Neural progenitor cell (in vitro differentiated cells): ENCODE results near the gene ZNF506. TPM values are rescaled to one million over a fixed set of nuclear protein-coding genes. Genes with fewer than 3 reads are reported as not detected.

Experiments used
- DNase-seq: peaks from one replicate; pipeline ENCODE4 v3.0.0-alpha.2; 2016; ENCODE audit warnings: low spot score
- H2AFZ ChIP-seq: fragments of 200-600 bp; sonication (generic); replicated peaks from 2 replicates; pipeline ENCODE4 v1.6.1; 2016; ENCODE audit warnings: antibody characterized with exemption
- H3F3A ChIP-seq: fragments of 200-600 bp; sonication (generic); 2 replicates; pipeline ENCODE4 v1.6.1; 2016; ENCODE audit warnings: antibody characterized with exemption, low read depth
- H3K27ac ChIP-seq: fragments of 200-600 bp; sonication (generic); 2 replicates; pipeline ENCODE4 v1.5.1; 2016; ENCODE audit warnings: mild to moderate bottlenecking
- H3K27me3 ChIP-seq: fragments of 200-600 bp; sonication (generic); 2 replicates; pipeline ENCODE4 v1.6.1; 2016; ENCODE audit warnings: mild to moderate bottlenecking, moderate library complexity
- H3K36me3 ChIP-seq: fragments of 200-600 bp; sonication (generic); 2 replicates; pipeline ENCODE4 v1.5.1; 2016
- H3K4me1 ChIP-seq: fragments of 200-600 bp; sonication (generic); 2 replicates; pipeline ENCODE4 v1.6.1; 2016; ENCODE audit warnings: mixed run types
- H3K4me2 ChIP-seq: fragments of 200-600 bp; sonication (generic); 2 replicates; pipeline ENCODE4 v1.6.1; 2016
- H3K4me3 ChIP-seq: fragments of 200-600 bp; sonication (generic); 2 replicates; pipeline ENCODE4 v1.5.1; 2016
- H3K79me2 ChIP-seq: fragments of 200-600 bp; sonication (generic); 2 replicates; pipeline ENCODE4 v1.6.1; 2016; ENCODE audit warnings: low read depth
- H3K9ac ChIP-seq: fragments of 200-600 bp; sonication (generic); 2 replicates; pipeline ENCODE4 v1.6.1; 2016
- H3K9me3 ChIP-seq: fragments of 200-600 bp; sonication (generic); 2 replicates; pipeline ENCODE4 v1.5.1; 2016; ENCODE audit warnings: low read depth
- H4K20me1 ChIP-seq: fragments of 200-600 bp; sonication (generic); 2 replicates; pipeline ENCODE4 v1.6.1; 2016; ENCODE audit warnings: low read depth
- H3K27ac Mint-ChIP-seq: 3 replicates; pipeline ENCODE4 v1.8.0; 2021; ENCODE audit warnings: mixed read lengths
- H3K27me3 Mint-ChIP-seq: 2 replicates; pipeline ENCODE4 v1.8.0; 2022; ENCODE audit warnings: low read depth, mild to moderate bottlenecking, inconsistent platforms, moderate library complexity, mixed read lengths; ENCODE audit not compliant: insufficient read depth
- H3K36me3 Mint-ChIP-seq: 3 replicates; pipeline ENCODE4 v1.8.0; 2021; ENCODE audit warnings: mixed read lengths
- H3K4me1 Mint-ChIP-seq: 3 replicates; pipeline ENCODE4 v1.8.0; 2021; ENCODE audit warnings: mixed read lengths
- H3K4me3 Mint-ChIP-seq: 3 replicates; pipeline ENCODE4 v1.8.0; 2021; ENCODE audit warnings: mild to moderate bottlenecking, moderate library complexity, mixed read lengths
- H3K9me3 Mint-ChIP-seq: 3 replicates; pipeline ENCODE4 v1.8.0; 2020; ENCODE audit warnings: mixed read lengths
- EZH2 ChIP-seq: fragments of 200-600 bp; sonication (generic); IDR thresholded peaks from 2 replicates; pipeline ENCODE4 v1.6.1; 2017; ENCODE audit warnings: antibody characterized with exemption, mild to moderate bottlenecking, moderate library complexity
- EZH2phosphoT487 ChIP-seq: fragments of 200-600 bp; sonication (generic); IDR thresholded peaks from 2 replicates; pipeline ENCODE4 v1.6.1; 2017; ENCODE audit warnings: antibody characterized with exemption
- total RNA-seq: library from RNA; depleted of rRNA; stranded (reverse); fragments of >200 nt; gene quantifications from 2 replicates; pipeline ENCODE4 v1.2.3, GENCODE V29; 2015; ENCODE audit warnings: low replicate concordance
- TF ChIP-seq, protein P1 (sequence below): fragments of 200-600 bp; sonication (generic); IDR thresholded peaks from 2 replicates; pipeline ENCODE4 v1.5.1; 2017; ENCODE audit warnings: antibody characterized with exemption, mild to moderate bottlenecking

Gene ZNF506
- total RNA-seq, 1 donor from 2014 or later = 19.9 TPM

DNA sequence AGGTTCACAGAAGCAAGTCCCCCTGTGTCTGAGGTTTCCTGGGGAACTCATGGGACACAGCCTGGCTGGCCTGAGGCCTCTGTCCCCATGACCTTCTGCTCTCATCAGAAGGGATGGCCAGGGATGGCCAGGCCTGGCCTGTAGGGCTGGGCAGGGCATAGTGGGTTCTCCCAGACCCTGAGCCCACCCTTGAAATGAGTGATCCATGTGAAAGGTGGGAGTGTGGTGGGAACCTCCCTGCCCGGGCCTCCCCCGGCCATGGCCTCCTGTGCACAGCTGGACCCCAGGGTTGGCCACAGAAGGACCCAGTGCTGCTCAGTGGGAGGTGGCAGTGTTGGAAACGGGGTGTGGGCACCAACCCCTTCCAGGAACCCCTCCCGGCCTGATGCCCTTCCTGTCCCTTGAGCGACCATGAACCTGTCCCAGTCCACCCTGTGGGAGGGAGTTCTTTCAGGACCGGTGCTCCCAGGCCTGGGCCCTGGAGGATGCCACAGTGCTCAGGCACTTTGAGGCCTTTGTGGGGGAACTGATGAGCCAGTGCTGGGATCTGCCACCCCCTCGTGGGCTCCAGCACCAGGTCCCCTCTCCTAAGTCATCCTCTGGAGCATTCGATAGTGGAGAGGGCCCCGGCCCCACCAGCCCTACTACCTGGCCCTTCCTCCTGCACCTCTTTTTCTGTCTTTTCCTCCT lies 73.2 kb downstream of the ZNF506 start:
- H4K20me1 ChIP-seq = no peaks in the 10 kb centered on the region
- no peak overlapping the region for H2AFZ ChIP-seq
- no peak for DNase-seq
- no peaks in the 10 kb centered on the region for H3K9me3 ChIP-seq
- no peaks in the 10 kb centered on the region for H3K4me1 ChIP-seq
- H3K79me2 ChIP-seq = no peaks in the 10 kb centered on the region
- TF ChIP-seq EZH2 (no peak), EZH2phosphoT487 (no peak)
- TF ChIP-seq, protein P1, sequence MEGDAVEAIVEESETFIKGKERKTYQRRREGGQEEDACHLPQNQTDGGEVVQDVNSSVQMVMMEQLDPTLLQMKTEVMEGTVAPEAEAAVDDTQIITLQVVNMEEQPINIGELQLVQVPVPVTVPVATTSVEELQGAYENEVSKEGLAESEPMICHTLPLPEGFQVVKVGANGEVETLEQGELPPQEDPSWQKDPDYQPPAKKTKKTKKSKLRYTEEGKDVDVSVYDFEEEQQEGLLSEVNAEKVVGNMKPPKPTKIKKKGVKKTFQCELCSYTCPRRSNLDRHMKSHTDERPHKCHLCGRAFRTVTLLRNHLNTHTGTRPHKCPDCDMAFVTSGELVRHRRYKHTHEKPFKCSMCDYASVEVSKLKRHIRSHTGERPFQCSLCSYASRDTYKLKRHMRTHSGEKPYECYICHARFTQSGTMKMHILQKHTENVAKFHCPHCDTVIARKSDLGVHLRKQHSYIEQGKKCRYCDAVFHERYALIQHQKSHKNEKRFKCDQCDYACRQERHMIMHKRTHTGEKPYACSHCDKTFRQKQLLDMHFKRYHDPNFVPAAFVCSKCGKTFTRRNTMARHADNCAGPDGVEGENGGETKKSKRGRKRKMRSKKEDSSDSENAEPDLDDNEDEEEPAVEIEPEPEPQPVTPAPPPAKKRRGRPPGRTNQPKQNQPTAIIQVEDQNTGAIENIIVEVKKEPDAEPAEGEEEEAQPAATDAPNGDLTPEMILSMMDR = no peak
- H3K4me2 ChIP-seq = no peak overlapping the region
- no peak overlapping the region for H3K4me3 ChIP-seq
- Mint-ChIP-seq H3K9me3 (peaks cover 46% of the 10 kb centered on the region), H3K27ac (no peak overlapping the region), H3K27me3 (peaks cover 4% of the 10 kb centered on the region), H3K4me3 (no peak overlapping the region), H3K4me1 (no peaks in the 10 kb centered on the region), H3K36me3 (no peaks in the 10 kb centered on the region)
- no peaks in the 10 kb centered on the region for H3K27me3 ChIP-seq
- H3F3A ChIP-seq = no peaks in the 10 kb centered on the region
- H3K27ac ChIP-seq = no peak overlapping the region
- no peaks in the 10 kb centered on the region for H3K36me3 ChIP-seq
- no peak overlapping the region for H3K9ac ChIP-seq

DNA sequence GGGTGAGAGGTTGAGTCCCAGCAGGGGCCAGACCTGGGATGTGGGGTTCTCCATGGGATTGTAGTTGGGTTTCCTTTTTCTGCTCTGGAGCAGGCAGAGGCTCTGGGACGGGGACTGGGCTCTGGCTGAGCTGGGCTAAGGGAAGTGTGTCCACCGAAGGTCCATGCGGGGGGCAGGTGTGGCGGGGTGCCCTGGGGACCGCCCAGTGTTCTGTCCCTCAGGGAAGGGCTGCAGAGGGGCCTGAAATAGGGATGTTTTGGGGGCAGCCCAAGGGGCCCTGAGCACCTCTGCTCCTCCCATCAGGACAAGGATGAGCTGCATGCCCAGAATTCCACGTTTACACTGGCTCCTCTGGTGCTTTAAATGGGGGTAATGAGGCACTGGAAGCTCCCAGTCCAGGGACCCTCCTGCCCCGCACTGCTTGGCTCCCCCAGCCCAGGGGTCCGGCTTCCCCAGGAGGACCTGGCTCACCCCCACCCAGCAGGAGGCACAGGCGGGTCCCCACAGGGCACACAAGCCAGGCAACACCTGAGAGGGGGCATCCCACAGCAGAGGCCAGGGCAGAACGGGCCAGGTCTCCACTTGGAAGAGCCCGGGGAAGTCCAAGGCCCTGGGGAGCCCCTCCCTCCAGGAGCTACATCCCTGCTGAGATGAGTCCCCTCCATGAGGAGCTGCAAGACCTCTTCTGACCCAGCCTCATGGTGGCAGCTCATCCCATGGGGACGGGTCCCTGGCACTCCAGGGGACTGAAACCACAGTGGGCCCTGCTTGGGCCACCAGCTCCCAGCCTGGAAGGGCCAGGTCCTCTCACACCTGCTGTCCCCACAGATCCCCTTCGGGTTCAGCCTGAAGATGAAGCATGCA lies 74.0 kb downstream of the ZNF506 start:
- peaks cover 40% of the 10 kb centered on the region for H3K9me3 Mint-ChIP-seq

DNA sequence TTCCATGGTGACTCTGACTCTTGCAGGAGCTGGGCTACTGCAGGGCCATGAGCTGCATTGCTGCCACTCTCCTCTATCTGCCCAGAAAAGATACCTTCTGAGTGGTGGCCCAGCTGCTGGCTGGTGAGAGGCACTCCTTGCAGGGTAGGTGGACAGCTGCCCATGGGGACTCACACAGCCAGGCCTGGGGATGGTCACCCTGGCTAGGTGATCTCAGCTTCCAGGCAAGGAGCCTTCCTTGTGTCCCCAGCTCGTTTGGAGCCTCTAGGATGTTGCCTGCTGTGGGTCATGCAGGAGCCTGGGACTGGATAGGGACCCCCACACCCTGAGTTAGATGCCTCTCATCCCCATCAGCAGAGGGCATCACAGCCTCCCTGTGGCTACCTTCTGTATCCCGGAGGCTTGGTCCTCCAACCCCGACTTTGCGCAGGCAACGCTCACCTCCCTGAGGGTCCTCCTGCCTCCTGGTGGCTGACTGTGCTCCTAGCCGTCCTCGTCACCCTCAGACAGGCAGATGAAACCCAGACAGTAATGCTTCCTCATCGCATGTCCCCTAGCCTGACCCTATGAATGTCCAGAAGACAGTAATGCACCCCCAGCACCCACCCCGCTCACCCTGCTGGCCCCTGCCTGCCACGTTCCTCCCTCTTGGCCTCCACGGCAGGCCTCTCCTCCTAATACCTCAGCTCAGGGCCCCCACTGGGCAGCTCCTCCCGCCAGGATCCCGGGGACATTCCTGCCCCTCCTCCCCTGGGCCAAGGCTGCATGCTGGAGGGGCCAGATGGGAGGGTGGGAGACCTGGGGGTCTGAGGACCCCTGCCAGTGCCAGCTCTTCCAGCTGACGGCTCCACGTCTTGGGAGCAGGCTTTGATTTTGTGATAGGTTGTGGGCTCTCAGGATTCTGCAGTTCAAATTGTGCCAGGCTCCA lies 75.0 kb downstream of the ZNF506 start:
- no peaks in the 10 kb centered on the region for H3K79me2 ChIP-seq
- no peak for TF ChIP-seq EZH2
- TF ChIP-seq EZH2phosphoT487 = no peak
- TF ChIP-seq, protein P1 = no peak
- no peaks in the 10 kb centered on the region for H4K20me1 ChIP-seq
- no peak overlapping the region for H3K27ac ChIP-seq
- no peak overlapping the region for H3K4me2 ChIP-seq
- no peaks in the 10 kb centered on the region for H3K9me3 ChIP-seq
- H3K4me1 ChIP-seq = no peaks in the 10 kb centered on the region
- no peak overlapping the region for H3K27ac Mint-ChIP-seq
- H3F3A ChIP-seq = no peaks in the 10 kb centered on the region
- no peak overlapping the region for H3K4me3 Mint-ChIP-seq
- DNase-seq = no peak
- no peak overlapping the region for H3K9ac ChIP-seq
- no peaks in the 10 kb centered on the region for H3K27me3 ChIP-seq
- no peaks in the 10 kb centered on the region for H3K4me1 Mint-ChIP-seq
- H3K36me3 Mint-ChIP-seq = no peaks in the 10 kb centered on the region
- H3K9me3 Mint-ChIP-seq = peaks cover 35% of the 10 kb centered on the region
- H3K36me3 ChIP-seq = no peaks in the 10 kb centered on the region
- H3K4me3 ChIP-seq = no peak overlapping the region
- H2AFZ ChIP-seq = no peak overlapping the region
- H3K27me3 Mint-ChIP-seq = peaks cover 7% of the 10 kb centered on the region

More for the DNA sequence above, 74.0 kb downstream of the ZNF506 start:
- Mint-ChIP-seq H3K27me3 (peaks cover 7% of the 10 kb centered on the region), H3K4me3 (no peak overlapping the region), H3K27ac (no peak overlapping the region), H3K4me1 (no peaks in the 10 kb centered on the region), H3K36me3 (no peaks in the 10 kb centered on the region)
- H2AFZ ChIP-seq = no peak overlapping the region
- H3K27ac ChIP-seq = no peak overlapping the region
- no peak for DNase-seq
- H3F3A ChIP-seq = no peaks in the 10 kb centered on the region
- H3K9me3 ChIP-seq = no peaks in the 10 kb centered on the region
- no peaks in the 10 kb centered on the region for H3K79me2 ChIP-seq
- no peaks in the 10 kb centered on the region for H3K4me1 ChIP-seq
- no peak overlapping the region for H3K9ac ChIP-seq
- no peaks in the 10 kb centered on the region for H3K36me3 ChIP-seq
- H3K4me3 ChIP-seq = no peak overlapping the region
- H4K20me1 ChIP-seq = no peaks in the 10 kb centered on the region
- H3K27me3 ChIP-seq = no peaks in the 10 kb centered on the region
- TF ChIP-seq EZH2phosphoT487 = no peak
- TF ChIP-seq, protein P1 = no peak
- no peak for TF ChIP-seq EZH2
- H3K4me2 ChIP-seq = no peak overlapping the region
